SHP77 (cell line): ENCODE data around the gene C1orf53.
A peak's percentile ranks its signal among the peaks of the same experiment; 100 is the strongest.

ENCODE experiments used
- DNase-seq, 2 experiments: peaks; one replicate each; lab custom pipeline; 2025; lab: John Stamatoyannopoulos, UW

The C1orf53 gene

DNA sequence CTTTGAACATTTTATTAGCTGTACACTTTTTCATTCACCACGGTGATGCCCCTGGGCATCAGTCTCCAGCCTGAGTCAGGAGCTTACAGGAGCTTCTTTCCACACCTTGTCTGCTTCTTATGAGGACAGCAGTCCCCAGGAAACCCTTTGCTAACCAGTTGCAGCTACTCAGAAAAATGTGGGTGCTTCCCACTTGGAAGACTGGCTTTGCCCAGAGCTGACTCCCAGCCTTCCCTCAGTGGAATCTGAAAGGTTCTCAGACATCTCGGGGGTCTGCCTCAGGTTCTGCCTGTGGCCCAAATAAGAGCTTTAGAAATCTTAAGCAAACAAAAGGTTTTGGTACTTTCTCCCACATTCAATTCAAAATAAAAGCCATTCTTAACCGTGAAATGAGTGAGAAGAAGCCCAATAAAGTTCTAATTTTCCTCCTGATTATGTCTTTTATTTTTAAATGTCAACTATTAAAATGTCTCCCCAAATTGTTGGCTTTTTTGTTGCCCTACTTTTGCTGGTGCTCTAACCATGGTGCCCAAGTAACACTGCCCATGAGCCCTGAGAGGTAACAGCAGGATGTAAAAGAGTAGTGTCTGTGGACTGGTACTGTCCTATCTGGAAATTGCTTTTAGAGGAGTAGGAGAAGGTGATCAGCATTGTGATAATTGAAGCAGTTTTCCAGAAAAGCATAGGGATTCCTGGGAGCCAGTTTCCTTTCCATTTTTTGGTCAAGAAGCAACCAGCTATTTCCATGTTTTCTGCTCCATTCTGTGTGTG, 5.6 kb downstream of the C1orf53 start:
- DNase-seq: no peak

DNA sequence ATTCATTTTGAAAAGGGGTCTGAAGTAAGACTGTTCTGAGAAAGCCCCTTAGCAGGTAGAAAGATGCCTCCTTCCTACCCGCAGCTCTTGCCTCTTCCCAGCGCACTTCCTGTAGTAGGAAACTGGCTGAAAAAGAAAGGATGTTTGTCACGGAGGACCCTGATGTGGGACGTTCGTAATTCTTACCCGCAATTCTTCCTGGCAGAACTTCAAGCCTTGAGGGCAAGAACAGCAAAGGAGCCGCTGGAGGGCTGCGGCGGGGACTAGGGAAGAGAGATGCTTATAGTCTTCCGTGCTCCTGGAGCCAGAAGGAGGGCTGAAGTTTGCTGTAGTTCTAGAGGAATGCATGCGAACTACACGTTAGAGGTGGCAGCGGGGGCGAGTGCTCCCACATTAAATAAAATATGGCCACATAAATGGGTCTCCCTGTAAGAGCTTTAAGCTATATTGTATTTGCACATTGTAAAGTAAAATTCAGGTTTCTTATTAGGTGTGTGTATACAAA, 6.3 kb downstream of the C1orf53 start:
- no peak for DNase-seq

DNA sequence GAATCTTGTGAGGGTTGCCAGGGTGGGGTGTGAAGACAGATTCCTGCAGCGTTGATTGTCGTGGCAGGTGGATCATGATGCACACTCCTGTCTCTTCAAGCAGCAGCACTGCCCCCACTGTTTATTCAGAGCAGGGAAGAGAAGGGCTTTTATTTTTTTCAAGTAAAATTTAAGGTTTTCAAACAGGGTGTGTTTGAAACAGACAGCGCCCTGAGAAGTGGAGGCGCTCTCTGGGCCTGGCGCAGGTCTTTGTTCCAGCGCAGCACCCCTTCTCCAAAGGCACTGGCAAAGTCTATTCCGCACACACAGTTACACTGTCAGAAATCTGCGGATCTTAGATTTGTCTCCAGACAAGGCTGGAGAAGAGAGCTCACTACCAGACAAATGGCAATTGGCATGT, 7.0 kb downstream of the C1orf53 start:
- no peak for DNase-seq

DNA sequence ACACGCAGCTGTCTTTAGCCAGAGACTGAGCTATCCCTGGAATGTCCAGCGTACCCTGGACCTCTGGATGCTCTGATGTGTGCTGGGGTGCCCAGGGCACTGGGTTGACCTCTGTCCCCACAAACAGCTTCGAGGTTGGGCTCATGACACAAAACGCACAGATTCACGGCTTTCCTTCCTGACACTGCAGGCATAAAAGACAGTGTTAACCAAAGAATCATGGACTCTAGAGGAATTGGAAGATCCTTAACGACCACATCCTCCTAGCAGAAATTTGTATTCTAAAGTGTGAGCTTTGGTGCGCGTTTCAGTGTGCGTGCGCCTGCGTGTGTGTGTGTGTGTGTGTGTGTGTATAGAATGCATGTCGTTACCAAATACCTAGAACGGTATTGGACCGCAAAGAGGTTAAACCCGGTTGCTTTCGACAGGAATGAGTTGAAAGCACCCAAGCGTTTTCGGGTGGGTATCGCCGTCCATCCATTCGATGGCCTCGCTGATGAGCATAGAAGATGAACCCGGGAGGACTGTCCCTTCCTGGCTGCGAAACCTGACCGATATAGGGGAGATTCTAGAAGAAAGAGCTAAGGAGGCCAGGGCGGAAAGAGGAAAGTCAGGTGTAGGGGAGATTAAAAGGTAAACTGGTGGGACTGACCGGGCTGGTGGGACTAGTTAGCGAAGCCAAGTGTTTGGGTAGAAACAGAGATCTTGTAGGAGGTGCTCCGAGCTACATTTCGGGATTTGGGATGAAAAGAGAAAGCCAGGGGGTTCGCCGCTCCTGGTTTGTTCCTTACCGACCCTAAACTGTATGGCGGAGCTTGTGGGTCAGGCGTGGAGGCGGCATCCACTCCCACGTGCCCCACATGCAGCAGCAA, 7.9 kb downstream of the C1orf53 start:
- DNase-seq: no peak

DNA sequence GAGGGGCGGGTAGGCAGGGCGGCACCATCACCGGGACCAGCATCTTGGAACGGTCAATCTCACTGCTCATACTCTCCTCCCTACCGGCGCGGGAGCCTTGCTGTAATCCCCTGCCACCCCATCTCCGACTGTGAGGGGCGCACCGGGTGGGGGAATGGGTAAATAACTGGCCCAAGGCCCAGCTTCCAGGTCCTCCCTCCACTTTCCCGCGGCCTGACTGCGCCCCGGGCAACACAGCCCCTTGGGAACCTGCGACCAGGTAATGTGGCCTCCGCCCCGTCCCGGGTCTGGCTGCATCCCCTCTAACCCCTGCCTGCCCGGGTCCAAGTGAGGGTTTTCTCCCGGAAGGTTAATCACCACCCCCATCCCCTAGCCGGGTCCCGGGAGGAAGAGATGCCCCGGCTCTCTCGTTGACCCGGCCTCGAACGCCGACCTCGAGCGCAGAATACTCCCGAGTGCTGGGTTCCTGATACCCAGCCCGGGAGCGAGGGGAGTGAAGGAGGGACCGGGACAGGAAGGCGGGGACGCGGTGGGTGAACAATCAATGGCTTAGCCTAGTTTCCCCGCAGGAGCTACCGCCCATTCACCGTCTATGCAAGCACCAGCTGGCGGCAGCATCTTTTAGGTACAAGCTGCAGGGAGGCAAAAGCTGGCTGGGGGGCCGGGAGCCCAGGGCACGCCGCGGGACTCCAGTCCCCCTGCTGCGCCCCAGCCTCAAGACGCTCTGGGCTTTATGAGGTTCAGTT, 8.9 kb downstream of the C1orf53 start:
- DNase-seq: no peak

DNA sequence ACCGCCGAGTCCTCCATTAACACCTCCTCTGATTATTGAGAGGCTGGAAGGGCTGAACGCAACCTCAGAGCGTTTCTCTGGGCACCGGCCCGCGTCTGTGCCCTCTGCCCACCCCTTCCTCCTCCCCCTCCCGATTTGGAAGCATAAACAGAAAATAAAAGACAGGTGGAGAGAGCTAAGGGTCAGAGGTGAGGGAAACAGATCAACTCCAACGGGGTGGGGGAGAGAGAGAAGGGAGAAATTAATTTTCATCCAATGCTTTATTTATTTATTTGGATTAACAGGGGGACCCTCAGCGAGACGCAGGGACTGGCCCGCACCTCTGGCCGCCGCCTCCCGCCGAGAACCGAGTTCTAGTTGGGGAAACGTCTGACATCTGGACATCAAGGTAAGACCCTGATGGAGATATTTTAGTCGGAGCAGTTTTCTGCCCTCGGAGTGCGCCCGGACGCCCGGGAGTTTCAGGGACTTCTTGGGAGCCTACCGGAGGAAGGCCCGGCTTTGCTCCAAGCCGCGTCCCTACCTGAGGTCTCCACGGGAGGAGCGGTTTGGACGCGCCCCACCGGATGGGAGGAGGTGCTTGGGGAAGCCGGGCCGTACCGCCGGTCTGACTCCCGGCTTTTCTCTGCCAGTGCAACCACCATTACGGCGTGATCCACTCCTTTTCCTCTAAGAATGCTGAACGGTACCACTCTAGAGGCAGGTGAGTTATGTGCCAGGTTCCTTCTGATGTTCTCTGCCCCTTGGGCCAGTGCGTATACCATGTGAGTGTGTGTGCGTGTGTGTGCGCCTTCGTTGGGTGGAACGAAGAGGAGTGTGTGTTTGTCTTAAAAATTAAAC, 9.6 kb downstream of the C1orf53 start:
- DNase-seq: no peak

DNA sequence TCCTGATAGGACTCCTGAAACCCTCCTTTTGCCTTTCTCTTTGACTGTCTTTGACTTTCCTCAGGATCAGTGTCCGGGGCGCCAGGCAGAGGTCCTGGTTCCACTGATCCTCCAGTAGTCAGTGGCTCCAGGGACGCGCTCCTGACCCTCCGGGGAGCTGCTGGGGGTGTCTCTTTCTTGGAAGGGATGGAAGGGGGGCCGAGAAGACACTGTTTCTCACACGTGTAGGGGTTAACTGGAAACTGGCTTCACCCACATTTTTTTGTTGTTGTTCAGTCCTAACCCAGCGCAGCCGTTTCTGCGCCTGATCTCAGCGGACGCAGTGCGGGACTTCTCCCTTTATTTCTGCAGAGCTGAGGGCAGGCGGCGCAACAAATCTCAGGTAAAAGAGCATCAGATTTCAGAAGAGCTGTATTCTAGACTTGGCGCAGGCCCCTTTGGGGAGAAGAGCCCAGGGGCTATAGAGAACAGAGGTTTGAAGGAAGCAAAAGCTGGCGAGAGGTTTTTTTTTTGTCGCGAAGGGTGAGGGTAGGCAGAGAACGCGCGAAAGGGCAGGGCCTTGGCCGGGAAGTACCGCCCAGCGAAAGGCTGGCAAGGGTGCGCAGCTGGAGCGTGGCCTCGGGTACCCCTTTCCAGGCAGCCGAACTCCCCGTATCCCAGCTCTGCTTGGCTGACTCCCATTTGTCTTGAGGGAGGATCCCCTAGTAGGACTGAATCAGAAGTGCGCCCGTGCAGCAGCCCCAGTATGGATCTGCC, 10.5 kb downstream of the C1orf53 start:
- no peak for DNase-seq

DNA sequence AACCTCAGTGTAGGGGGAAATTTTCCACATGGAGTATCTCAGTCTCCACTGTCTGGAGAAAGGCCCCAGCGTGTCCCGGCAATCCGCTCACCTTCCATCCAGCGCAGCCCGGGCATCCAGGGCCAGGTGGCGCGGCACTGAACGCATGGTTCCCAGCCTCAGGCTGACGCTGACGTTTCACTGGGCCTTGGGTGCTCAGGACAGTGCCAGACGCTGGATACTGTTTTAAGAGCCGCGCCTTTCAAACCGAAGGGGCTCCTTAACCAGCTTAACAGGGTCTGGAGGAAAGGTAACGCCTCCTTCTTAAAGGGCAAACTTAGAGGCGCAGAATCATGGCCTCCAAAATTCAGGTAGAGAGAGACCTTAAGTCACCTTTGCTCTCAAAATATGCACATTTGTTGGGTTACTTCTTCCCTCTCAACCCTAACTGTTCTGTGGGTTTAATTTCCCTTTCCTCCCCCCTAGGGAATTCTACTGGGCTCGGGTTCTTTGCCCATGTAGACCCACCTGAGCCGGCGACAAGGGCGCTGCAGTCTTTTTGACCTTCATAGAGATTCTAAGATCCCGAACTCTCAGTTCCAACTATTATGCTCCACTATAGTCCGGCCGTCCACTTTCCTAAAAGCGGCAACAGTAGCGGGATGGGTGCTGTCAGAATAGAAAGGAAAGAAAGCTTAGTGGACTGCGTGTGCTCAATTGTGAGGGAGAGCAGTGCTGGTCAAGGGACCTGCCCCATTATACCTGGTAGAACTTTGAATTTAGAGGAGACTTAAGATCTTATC, 11.3 kb downstream of the C1orf53 start:
- DNase-seq: no peak

DNA sequence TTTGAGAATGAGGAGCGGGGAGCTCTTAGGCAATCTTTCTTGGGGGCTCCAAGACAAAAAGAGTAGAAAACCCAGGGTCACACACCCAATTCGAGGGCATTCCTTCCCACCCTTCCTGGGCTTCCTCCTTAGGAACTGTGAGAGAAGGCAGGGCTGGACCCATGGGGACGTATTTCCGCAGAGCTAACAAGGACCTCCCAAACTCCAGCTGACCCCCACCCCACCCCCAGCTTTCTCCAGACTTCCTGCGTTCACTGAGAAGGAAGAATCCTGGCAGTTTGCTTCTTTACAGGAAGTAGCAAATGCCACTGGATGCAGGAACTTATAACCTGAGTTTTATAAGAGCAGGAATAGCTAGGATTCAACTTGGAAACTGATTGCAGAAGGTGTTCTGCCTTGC, 12.1 kb downstream of the C1orf53 start:
- no peak for DNase-seq

DNA sequence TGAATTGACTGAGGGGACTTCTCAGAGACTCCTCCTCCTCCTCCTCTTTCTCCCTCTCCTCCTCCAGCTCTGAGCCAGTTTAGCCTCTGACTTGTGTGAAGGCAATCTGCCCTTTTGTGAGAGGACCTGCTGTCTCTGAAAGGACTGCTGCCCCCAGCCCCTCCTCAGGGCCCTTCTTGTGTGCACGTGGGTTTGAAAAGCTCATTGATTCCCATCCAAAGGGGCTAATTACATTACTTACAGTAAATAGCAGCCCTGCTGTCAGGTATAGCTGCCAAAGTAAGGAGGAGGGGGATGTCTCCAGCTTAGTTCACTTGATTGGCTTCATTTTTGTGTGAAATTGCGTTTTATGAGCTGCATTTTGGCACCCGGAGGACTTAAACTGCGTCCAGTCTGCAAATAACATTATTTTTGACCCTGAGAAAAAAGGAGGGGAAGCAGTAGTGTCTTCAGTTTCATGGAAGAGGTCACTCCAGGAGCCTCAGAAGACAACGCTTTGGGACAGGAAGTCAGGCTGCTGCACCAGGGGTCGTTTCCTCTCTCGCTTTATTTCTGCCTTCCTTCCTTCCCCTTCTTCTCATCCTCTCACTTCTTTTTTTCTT, 12.9 kb downstream of the C1orf53 start:
- DNase-seq: no peak

DNA sequence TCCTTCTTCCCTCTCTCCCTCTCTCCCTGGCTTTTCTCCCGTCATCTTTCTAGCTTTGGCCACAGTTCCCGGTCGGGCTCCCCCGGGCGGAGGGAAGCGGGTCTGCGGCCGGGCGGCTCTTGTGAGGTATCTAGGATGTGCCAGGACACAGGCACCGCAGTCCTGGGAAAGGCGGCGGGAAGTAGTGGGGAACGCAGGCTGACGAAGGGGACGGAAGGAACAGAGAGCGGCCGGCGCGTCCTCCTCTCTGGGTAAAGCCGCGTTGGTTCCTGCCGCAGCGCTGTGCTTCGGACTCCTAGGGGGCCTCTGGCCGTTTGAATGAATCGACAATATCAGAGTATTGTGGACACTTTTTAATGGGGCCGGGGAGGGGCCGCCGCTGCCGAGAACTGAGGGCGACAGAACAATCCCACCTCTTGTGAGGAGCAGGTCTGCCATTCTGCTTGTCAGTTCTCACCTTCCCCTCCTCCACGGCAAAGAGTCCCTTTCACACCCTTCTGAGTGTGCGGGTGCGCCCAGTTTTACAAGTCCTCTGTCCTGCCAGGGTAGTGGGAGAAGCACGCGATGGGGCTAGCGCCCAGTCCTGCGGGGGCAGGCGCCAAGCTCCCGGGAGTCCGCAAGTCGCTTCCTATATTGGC, 13.6 kb downstream of the C1orf53 start:
- peak; percentile 85 to 90 for DNase-seq

DNA sequence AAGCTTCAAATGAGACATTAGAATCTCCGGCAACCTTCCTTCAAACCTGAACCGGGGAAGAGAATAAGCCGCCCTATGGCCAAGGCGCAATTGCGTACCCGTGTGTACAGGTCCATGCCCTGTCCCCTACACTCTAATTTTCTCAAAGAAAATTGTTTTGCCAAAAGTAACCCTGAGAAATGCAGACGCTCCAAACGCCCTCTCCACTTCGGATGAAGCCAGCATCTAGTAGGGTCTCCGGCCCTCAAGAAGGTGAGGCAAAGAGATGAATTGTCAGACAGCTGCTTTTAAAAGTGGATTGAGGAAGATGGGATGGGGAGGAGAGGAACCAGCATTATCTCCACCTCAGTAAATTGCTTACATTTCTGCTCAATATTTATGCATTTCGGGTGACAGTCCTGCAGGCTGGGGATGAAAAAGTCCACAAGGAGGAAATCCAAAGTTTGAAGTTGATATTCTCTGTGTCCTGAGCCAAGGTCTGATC, 14.1 kb downstream of the C1orf53 start:
- DNase-seq: no peak

DNA sequence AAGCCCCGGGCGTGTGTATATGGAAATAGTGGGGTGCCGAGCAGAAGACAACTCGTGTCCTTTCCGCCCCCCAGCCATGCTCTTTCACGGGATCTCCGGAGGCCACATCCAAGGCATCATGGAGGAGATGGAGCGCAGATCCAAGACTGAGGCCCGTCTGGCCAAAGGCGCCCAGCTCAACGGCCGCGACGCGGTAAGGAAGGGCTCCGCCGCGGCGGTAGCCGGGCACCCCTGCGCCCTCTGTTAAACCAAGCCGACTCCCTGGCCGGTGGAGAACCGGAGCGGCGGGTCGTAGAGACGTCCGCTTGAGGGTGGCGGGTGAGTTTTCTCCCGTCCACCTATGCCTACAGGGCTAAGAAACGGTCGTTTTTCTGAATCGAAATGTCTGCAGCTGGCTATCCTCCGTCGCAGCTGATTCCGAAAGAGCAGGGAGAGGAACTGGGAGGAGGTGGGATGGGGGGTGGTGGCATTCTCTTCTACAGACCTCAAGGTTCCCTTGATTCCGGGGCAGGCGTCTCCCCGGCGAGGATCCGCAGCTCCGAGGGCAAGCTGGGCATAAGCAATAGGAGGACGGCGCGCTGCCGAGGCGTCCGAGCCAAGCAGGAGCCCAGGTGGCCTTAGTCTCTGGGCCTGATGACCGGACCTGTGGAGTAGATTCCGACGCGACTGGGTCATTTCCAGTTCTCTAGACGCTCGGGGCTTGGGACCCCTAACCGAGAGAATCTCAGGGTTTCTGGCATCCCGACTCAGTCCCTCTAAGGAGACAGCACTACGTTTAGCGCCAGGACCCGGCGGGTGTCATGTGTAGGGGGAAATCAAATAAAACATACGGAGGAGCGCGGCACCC, 15.6 kb downstream of the C1orf53 start:
- no peak for DNase-seq

DNA sequence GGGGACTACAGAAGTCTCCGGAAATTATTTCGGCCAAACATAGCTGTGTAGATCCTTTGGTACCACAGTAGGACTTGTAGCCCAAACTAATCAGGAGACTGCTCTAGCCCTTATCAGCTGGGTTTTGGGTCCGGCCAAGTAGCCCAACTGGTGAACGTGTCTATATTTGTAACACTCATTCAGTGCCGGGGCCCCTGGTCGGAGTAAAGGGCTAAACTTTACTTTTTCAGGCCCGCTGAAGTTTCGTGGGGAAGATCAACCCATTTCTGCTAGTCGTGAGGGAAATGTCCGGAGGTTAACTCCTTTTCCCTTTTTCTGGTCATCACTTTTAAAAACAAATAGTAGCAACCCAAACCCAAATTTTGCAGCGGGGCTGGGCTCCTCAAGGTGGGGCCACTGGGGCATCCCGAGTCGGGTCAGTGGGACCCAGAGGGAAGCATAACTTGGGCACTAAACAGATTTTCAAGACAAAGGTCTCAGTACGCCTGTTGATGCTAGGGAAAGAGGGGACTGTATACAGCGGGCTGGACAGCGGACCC, 16.4 kb downstream of the C1orf53 start:
- no peak for DNase-seq

DNA sequence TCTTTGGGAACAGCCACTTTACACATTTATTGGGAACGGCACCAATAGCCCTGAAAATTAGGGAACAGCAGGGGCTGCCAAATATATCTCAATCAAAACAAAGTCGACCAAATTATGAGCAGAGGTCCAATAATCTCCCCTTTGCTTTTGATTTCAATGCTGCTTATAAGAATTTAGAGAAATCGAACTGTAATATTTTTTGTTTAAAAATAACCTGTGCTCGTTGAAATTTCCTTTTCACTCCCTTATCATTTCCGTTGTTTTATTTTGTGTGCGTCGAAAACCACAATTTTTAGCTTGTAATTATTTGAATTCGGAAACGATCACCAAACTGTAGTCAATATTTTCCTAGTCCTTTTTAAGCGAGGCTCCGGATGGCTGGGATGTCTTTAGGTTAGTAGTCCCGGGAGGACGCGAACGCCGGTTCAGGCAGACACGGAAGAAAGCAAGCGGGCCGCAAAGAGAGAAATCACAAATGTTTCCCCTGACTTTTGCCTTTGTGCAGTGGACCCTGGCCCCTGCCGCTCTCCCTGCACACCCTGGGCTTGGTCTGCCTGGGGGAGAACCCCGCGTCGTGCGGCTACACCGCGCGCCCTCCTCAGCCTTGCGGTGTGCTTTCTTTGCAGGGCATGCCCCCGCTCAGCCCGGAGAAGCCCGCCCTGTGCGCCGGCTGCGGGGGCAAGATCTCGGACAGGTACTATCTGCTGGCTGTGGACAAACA, 17.1 kb downstream of the C1orf53 start:
- no peak for DNase-seq

DNA sequence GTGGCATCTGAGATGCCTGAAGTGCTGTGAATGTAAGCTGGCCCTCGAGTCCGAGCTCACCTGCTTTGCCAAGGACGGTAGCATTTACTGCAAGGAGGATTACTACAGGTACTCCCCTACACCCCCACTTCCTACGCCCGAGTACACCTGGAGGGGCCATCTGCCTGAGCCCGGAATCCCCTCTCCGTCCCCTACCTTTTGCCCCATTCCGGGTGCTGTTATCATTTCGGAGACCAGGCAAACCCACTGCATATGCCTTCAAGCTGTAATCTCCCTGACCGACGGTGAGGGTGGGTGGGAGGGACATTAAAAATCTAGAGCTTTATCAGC, 17.6 kb downstream of the C1orf53 start:
- DNase-seq: no peak
